Mesenteric fat pad (tissue), 1 donor: ENCODE results near the gene MCOLN1. TPM values are rescaled to one million over a fixed set of nuclear protein-coding genes. Genes with fewer than 3 reads are reported as not detected.

Experiments used
- DNase-seq: peaks from one replicate; pipeline ENCODE4 v3.0.0-alpha.2; 2020; ENCODE audit warnings: low spot score
- long read RNA-seq: library from polyadenylated mRNA; unstranded; transcript quantifications from one replicate; pipeline ENCODE4 v2.0.0, GENCODE V29; 2020
- total RNA-seq: library from RNA; stranded (reverse); fragmentation: NEBNext Ultra II Directional; extraction: Animal tissue kit (Norgen Biotek cat#: 25700); gene quantifications from one replicate; pipeline ENCODE4 v1.2.1, GENCODE V29; 2021
- donor health status: DM: yes; HTN: yes; CAD: no.

MCOLN1 gene
- total RNA-seq, result 55.5 TPM
- long read RNA-seq, transcript MCOLN1-202 (13 exons, 2,253 nt), result minor isoform, 7 of 184 reads
- long read RNA-seq, transcript MCOLN1-201 (14 exons, 2,082 nt), result major isoform, 129 of 184 reads
- long read RNA-seq, partial matches to known transcripts, result 15 of 184 reads
- long read RNA-seq, other reads (novel, unspliced or antisense), result 31 of 184 reads

DNA sequence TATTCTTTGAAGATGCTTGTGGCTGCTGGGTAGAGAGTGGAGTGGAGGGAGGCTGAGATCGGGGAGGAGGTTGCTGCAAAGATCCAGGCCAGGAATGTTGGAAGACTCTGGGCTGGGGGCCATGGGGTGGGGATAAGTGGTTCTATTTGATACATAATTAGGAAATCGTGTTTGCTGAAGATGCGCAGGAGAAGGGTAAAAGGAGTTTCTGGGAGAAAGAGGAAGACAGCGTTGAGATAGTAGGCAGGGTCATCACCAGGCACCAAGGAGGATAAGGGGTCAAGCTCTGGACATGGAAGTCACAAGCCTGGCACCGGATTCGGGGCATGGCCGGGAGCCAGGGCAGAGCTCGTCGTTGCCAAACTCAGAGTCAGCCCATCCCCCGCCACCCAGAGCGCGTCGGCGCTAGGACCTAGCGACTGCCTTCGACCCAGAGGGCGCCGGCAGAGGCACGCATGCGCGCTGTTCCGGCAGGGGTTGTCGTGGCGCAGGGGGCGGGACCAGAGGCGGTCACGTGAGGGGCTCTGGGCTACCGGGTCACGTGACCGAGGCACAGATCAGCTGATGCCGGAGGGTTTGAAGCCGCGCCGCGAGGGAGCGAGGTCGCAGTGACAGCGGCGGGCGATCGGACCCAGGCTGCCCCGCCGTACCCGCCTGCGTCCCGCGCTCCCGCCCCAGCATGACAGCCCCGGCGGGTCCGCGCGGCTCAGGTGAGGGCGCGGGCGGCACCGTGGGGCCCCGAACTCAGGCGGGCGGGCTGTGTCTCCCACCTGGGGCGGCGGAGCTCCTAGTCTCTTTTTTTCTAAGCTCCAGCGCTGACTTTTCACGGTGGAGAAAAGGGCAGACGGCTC lies at the start of gene MCOLN1:
MCOLN1 (plus strand) TSS at position 553 of the 851 bp plus-strand sequence; CDS start at position 680, 127 bp downstream.
- DNase-seq, result peak; percentile 100

DNA sequence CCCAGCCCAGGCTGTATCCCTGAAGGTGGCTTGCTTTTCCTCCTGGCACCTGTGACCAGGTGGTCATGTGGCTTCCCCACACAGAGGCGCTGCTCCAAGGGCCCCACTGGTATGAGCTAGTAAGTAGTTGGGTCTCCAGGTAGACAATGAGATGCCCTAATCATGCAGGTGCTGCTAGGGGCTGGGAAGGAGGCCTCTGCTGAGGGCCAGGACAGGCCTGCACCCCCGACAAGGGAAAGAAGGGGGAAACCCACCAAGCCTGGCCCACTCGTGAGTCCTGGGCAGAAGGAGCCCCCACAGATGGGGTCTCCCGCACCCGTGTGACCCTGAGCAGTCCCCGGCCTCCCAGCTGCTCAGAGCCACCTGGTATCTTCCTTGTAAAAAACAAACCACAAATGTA lies 46.8 kb upstream of the MCOLN1 start:
- DNase-seq, result no peak

DNA sequence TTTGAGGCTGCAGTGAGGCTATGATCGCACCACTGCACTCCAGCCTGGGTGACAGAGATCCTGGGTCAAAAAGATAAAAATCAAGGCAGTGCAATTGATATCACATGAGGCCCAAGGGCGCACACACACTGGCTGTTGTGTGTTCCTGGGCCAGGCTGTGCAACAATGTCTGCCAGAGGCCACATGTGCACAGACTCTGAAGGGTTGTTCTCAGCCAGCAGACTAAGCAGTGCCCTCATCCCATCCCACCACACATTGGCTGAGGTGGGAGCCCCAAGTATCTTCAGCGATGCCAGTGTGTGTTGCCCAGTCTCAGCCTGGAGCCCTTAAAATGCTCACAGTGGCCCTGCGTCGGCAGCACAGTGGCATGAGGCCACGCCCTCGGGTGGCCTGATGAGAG lies 46.2 kb upstream of the MCOLN1 start:
- DNase-seq, result no peak

DNA sequence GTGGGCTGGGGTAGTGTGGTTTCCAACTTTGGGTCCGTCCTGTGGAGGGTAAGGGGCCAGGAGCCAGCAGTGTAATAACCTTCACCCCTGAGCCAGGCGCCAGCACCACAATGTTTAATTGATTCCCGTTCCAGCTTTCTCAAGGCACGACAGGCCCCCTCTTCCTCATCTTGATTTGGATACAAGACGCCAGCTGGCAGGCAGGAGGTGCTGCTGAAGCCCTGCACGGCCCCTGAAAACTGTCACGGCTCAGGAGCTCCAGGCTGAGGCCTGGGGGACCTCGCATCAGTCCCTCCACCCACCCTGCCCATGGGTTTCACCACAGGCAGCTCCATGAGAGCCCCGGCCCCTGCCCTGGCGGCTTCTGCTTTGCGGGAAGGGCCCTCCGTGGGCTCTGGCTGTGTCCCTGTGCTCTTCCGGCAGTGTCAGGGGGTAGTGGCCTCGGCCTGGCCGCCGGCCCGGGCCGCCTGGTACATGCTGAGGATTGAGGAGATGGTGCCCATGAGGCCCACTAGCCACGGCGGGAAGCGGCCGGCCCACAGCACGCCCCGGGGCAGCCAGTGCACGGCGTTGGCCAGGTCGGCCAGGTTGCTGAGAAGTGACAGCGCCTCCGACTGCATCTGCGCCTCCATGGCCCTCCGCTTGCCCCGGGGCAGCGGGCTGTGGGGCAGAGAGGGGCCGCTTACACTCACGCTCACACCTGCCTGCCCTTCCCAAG lies 45.5 kb upstream of the MCOLN1 start:
- DNase-seq, result no peak

DNA sequence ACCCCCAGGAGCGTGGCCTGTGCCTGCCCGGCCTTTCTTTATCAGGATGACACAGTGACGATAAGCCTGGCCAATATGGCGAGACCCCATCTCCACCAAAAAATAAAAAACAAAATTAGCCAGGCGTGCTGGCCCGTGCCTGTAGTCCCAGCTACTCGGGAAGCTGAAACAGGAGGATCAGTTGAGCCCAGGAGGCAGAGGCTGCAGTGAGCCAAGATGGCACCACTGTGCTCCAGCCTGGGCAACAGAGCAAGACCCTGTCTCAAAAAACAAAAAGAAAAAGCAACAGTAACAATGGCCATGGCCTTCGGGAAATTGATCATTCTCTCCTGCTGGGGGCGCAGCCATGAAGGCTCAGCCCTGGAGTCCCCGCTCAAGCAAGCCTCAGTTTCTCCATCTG lies 44.7 kb upstream of the MCOLN1 start:
- DNase-seq, result no peak

DNA sequence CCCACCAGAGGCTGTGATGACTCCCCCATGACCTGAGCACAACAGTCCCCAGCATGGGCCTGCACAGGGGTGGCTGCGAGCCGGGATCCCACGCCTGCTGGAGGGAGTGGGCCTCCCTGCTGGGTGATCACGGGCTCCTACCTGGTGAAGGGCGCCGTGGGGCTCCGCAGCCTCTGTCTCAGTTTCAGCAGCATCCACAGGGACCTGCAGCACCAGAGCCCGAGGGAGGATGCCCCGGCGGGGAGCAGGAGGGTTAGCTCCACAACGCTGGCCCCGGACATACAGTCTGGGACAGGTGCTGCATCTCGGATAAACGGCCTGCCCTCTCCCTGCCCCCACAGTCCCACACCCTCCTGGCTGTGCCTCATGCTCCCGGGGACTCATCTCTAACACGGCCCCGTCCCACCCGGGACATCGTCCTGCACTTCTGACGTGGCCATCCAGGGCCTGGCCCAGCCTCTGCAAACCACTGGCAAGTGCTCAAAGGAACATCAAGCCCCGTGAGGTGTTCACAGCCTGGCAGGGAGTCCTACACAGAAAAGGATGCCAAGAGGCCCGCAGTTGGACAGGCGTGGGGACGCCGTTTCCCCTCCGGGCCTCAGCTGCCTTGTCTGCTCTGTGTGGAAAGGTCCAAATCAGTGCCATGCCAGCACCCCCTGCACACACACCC lies 44.1 kb upstream of the MCOLN1 start:
- no peak for DNase-seq

DNA sequence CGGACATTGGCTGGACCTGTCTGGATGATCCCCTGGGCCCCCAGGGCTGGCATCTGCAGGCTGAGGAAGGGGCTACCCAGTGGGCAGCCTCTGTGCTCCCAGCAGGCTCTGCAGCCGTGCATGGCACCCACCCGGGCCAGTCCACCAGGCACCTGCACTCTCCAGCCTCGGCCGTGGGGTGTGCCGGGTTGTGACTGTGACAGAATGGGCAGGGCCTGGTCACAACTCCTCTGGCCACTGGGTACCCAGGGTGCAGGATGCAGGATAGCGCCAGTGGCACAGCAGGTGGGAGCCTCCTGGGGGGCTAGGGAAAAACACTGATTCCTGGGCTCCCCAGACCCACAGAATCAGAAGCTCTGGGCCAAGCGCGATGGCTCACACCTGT lies 43.6 kb upstream of the MCOLN1 start:
- DNase-seq, result no peak

DNA sequence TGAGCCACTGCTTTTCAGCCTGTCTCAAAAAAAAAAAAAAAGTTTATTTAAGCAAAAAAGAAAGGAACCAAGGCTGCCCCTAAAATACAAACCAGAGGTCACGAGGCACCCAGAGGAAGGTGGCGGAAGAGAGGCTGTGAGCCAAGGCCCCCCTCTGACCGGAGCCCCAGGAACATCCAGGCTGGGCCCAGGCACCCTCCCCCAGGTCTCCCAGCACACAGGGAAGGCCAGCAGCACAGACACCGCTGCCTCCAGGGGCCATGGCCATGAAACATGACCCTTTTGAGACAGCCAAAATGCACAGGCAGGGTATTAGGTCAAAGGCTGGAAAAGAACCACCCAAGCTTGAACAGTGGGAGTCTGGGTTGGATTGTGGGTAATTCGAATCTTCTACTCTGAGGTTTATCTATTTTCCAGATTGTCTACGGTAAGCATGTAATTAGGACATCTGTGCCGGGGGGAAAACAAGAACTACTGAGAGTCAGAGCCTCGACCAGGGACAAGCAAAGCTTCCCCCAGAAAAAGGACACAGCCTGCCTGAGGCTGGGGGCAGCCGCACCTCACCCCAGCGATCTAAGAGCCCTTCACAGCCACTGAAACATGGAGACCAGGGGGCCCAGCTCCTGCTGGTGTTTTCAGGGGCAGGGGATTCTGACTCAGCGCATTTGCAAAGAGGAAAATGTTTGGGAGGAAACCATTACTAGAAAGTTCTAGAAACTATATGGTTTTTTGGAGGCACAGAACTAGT lies 42.0 kb upstream of the MCOLN1 start:
- no peak for DNase-seq

DNA sequence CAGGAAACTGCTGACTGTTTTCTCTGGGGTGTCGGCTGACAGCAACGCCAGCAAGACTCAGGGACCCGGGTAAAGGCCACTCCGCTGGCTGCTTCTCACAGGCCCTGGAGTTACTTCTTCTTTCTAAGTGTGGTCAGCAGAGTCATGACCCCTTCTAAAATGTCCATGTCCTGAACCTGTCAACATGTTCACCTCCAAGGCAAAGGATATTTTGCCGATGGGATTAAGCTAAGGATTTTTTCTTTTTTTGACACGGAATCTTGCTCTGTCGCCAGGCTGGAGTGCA lies 41.5 kb upstream of the MCOLN1 start:
- DNase-seq, result no peak

DNA sequence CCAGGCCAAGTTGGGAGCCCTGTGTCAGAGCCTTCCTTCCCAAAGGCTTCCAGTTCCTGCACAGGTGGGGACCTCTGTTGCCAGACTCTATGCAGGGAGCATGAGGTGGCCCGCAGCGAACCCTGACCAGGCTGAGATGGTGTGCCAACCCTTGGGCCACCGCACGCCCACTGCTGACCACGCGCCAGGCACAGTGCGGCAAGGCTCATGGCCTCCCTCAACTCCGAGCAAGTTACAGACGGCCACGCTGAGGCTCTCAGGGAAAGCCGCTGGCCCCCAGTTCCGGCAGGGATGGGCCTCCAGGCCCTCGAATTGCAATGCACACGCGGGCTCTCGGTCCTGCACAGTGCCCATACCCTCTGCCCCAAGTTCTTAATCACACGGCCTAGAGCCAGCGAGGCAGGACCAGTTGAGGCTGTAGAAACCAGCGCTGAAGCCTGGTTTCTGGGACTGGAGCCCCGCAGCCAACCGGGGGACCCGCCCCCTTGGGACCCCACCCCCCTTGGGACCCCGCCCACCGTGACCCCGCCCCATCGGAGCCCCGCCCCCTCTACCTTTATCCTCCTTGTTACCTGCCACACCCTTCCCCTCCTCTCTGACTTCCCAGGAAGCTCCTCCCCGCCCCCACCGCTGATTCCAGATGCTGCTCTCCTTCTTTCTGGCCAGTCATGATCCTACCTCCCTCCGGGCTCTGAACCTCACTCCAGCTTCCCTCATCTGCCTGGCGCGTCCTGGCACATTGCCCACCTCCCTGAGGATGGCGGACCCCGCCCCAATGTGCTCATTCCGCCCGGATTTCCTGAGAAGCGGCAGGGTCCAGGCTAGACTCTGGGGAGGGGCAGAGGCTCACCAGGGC lies 39.6 kb upstream of the MCOLN1 start:
- DNase-seq, result no peak

DNA sequence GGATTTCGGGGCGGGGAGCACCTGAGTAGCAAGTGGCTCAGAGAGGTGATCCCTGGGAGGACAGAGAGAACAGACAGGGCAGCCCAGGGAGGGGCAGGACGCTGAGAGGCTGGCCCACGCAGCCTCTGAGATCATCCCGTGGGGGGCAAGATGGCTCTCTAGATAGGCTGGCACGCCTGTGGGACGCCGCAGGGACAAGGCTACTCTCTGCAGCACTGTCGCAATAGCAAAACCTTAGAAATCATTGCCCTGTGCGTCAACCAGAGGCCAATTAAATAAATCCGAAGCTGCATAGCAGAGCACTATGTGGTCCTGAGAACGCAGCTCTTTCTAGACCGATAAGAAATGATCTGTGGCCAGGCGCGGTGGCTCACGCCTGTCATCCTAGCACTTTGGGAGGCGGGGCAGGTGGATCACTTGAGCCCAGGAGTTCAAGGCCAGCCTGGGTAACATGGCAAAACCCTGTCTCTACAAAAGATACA lies 38.7 kb upstream of the MCOLN1 start:
- no peak for DNase-seq

DNA sequence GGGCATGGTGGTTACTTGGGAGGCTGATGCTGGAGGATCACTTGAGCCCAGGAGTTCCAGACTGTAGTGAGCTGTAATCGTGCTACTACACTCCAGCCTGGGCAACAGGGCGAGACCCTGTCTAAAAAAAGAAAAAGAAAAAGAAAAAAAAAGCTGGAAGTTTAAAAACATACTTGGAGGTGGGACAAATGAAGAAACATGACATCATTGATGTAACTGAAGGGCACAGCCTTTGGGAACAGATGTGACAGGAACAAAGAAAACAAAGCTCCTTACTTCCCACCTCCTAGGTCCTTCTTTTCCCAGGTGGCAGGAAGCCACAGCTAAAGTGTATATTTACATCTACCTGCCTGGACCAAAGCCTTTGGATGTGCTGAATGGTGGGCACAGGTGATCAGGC lies 35.5 kb upstream of the MCOLN1 start:
- no peak for DNase-seq

DNA sequence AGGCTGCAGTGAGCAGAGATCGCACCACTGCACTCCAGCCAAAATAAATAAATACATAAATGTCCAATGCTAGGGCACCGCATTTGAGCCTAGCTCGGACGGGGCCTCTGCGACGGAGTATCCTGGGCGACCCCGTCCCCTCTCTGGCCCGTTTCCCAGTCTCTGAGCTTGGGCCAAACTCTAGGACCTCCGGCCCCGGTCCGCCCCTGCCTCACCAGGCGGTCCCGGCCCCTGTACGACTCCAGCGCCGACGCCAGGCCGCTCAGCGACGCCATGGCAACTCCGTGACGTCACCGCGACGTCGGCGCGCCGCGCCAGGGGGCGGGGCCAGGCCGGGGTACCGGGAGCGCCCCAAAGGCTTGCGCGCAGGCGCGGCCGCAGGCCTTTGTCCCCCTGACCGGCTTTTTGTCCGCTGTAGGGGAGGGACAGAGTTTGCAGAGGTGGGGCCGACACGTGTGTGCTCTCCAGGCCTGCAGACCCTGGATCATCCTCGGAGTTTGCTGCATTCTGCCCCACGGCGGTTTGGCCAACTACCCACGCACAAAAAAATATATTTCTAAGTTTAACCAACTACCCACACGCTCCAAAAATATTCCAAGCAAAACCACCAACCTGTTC lies 33.6 kb upstream of the MCOLN1 start, which contains the start of gene PEX11G:
PEX11G (minus strand) TSS at position 300 of the 618 bp plus-strand sequence; CDS start at position 275, 25 bp downstream.
- DNase-seq, result peak; percentile 98

DNA sequence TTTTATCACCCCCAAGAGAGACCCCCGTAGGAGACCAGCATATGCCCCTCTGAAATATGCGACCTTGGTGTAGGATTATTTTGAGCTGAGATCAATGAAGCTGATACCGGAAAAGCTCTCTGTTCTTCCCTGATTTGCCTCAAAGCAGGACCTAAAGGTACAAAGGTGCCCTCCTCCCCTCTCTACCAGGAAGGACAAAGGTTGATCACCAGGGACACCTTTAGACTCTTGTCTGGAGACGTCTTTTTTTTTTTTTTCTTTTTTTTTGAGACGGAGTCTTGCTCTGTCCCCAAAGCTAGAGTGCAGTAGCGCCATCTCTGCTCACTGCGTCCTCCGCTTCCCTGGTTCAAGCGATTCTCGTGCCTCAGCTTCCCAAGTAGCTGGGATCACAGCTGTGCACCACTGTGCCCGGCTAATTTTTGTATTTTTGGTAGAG lies 32.8 kb upstream of the MCOLN1 start:
- DNase-seq, result no peak

DNA sequence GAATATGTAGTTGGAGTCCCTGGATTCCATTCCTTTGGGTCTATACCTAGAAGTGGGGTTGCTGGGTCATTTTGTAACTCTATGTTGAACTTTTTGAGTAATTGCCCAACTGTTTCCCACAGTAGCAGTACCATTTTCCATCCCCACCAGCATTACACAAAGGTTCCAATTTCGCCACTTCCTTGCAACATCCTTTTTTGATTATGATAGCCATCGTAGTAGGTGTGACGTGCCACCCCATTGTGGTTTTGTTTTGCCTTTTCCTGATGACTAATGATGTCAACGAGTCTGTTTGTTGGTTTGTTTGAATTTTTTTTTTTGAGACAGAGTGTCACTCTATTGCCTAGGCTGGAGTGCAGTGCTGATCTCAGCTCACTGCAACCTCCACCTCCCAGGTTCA lies 30.3 kb upstream of the MCOLN1 start:
- DNase-seq, result no peak

DNA sequence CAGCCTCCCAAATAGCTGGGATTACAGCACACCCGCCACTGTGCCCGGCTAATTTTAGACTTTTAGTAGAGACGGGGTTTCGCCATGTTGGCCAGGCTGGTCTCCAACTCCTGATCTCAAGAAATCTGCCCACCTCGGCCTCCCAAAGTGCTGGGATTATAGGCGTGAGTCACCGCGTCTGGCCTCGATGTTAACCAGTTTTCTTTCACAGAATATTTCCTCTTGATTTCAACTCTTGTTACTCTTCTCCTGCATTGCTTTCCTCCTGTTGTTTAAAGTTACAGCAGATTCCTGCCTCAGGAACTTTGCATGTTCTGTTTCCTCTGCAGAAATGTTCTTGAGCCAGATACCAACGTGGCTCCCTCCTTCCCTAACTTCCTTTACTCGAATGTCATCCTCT lies 29.9 kb upstream of the MCOLN1 start:
- no peak for DNase-seq

DNA sequence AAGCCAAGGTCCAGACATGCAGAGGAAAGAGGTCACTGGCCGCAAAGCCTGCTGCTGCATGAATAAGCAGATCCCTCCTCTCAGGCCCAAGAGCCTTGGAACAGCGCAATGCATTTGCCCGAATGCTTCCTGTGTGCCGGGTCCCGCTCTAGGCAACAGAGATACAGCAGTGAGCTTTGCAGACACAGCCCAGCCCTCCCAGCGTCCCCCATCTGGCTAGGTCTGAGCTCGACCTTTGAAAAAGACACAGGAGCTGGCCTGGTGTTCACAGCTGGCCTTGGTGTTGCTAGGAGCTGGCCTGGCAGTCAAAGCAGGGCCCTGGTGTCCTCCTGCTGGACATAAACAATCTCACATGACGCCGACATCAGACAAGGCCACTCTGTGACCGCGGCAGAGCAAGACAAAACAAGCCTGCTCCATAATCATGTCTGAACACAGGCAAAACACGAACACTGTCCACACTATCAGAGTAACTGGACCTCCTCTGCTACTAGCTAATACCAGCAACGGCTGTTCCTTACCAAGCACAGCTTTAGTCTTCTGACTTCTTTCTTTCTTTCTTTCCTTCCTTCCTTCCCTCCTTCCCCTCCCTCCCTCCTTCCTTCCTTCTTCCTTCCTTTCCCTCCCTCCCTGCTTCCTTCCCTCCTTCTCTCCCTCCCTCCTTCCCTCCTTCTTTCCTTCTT lies 27.9 kb upstream of the MCOLN1 start:
- no peak for DNase-seq

DNA sequence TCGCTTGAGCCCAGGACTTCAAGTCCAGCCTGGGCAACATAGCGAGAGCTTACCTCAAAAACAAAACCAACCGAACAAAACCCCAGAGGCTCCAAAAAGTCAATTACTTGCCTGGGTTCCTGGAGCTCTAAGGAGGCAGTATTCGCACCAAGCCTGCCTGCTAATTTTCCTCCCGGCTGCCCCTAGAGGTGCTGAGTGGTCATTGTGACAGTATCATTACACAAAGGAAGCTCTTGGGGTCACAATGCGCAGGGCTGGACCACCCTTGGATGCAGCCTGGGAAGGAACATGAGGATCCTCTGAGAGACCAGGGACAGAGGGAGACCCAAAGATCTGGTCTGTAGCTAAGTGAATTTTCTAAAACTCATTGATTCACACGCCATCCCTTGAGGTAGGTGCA lies 25.1 kb upstream of the MCOLN1 start:
- DNase-seq, result no peak
